ENCODE results near the gene CYP46A1.

Gene CYP46A1

GRCh38 chr14:99698236-99698635 is 14.1 kb downstream of the CYP46A1 start:
- TF ChIP-seq, protein P1, sequence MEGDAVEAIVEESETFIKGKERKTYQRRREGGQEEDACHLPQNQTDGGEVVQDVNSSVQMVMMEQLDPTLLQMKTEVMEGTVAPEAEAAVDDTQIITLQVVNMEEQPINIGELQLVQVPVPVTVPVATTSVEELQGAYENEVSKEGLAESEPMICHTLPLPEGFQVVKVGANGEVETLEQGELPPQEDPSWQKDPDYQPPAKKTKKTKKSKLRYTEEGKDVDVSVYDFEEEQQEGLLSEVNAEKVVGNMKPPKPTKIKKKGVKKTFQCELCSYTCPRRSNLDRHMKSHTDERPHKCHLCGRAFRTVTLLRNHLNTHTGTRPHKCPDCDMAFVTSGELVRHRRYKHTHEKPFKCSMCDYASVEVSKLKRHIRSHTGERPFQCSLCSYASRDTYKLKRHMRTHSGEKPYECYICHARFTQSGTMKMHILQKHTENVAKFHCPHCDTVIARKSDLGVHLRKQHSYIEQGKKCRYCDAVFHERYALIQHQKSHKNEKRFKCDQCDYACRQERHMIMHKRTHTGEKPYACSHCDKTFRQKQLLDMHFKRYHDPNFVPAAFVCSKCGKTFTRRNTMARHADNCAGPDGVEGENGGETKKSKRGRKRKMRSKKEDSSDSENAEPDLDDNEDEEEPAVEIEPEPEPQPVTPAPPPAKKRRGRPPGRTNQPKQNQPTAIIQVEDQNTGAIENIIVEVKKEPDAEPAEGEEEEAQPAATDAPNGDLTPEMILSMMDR (IDR thresholded peaks at IDR 0.05; ENCODE audit: insufficient read depth, missing control alignments), result no peak
- DNase-seq (ENCODE audit: insufficient read length, low spot score) (no peak), FAIRE-seq (no peak)

- FAIRE-seq, result no peak
These were observed 14.5 kb downstream of the CYP46A1 start for GRCh38 chr14:99698642-99699041.

GRCh38 chr14:99699085-99699760 is 15.1 kb downstream of the CYP46A1 start:
- TF ChIP-seq, protein P1 (IDR thresholded peaks at IDR 0.05; ENCODE audit: insufficient read depth, missing control alignments), result no peak
- DNase-seq (ENCODE audit: insufficient read length, low spot score), result no peak
- no peak for FAIRE-seq

More at GRCh38 chr14:99698642-99699041, 14.5 kb downstream of the CYP46A1 start:
- DNase-seq (ENCODE audit: insufficient read length, low spot score), result no peak
- TF ChIP-seq, protein P1 (IDR thresholded peaks at IDR 0.05; ENCODE audit: insufficient read depth, missing control alignments), result no peak

DNA sequence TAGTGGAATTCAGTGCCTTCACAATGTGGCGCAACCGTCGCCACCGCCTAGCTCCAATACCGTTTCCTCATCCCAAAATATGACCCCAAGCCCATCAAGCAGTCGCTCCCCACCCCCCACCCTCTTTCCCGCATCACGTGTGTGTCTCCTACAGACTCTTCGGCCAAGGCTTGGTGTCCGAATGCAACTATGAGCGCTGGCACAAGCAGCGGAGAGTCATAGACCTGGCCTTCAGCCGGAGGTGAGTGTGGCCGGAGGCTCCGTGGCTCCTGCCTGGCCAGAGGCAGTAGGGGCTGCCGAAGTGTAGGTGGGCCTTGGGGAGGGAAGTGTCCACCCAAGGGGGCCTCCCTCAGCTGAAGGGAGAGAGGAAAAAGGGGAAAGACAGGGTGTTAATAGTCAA is 15.8 kb downstream of the CYP46A1 start:
- no peak for FAIRE-seq
- DNase-seq (ENCODE audit: insufficient read length, low spot score), result no peak
- TF ChIP-seq, protein P1 (IDR thresholded peaks at IDR 0.05; ENCODE audit: insufficient read depth, missing control alignments), result no peak

- DNase-seq (ENCODE audit: insufficient read length, low spot score) (no peak), FAIRE-seq (no peak)
- TF ChIP-seq, protein P1 (IDR thresholded peaks at IDR 0.05; ENCODE audit: insufficient read depth, missing control alignments), result no peak
These were observed 16.3 kb downstream of the CYP46A1 start for GRCh38 chr14:99700379-99700778.

- no peak for FAIRE-seq
These were observed 17.2 kb downstream of the CYP46A1 start for GRCh38 chr14:99701260-99701659.

GRCh38 chr14:99702115-99702514 is 18.0 kb downstream of the CYP46A1 start:
- FAIRE-seq (no peak), DNase-seq (ENCODE audit: insufficient read length, low spot score) (no peak)

More at GRCh38 chr14:99701260-99701659, 17.2 kb downstream of the CYP46A1 start:
- TF ChIP-seq, protein P1 (IDR thresholded peaks at IDR 0.05; ENCODE audit: insufficient read depth, missing control alignments), result no peak
- DNase-seq (ENCODE audit: insufficient read length, low spot score), result no peak

More at GRCh38 chr14:99702115-99702514, 18.0 kb downstream of the CYP46A1 start:
- TF ChIP-seq, protein P1 (IDR thresholded peaks at IDR 0.05; ENCODE audit: insufficient read depth, missing control alignments), result no peak

Measured in D721Med (cell line).